Neural cell (in vitro differentiated cells): Measurements from ENCODE around the gene CABLES2.

Experiments
- CTCF ChIP-seq: fragments of 450-650 bp; IDR thresholded peaks from 2 replicates; pipeline ENCODE4 v1.5.1; 2014; ENCODE audit warnings: antibody characterized with exemption, mild to moderate bottlenecking, moderate library complexity; ENCODE audit not compliant: poor library complexity, severe bottlenecking
- EP300 ChIP-seq: fragments of 450-650 bp; conservative IDR thresholded peaks from 2 replicates; pipeline ENCODE4 v1.6.1; 2014; ENCODE audit warnings: antibody characterized with exemption, mild to moderate bottlenecking, moderate library complexity; ENCODE audit not compliant: poor library complexity, severe bottlenecking
- EZH2 ChIP-seq: fragments of 200-600, 300-800 bp; shearing (Covaris generic), sonication (generic); IDR thresholded peaks from 2 replicates; pipeline ENCODE4 v1.6.1; 2014; ENCODE audit warnings: antibody characterized with exemption, low read length, borderline replicate concordance, mild to moderate bottlenecking; ENCODE audit not compliant: insufficient read depth, poor library complexity, severe bottlenecking
- POLR2AphosphoS5 ChIP-seq: IDR thresholded peaks from 2 replicates; pipeline ENCODE4 v1.6.1; 2012
- RAD21 ChIP-seq: fragments of 450-650 bp; conservative IDR thresholded peaks from 2 replicates; pipeline ENCODE4 v1.6.1; 2014; ENCODE audit warnings: antibody characterized with exemption, mild to moderate bottlenecking, moderate library complexity
- REST ChIP-seq: IDR thresholded peaks from 2 replicates; pipeline ENCODE4 v1.6.1; 2012; ENCODE audit warnings: borderline replicate concordance
- SMC3 ChIP-seq: fragments of 450-650 bp; conservative IDR thresholded peaks from 2 replicates; pipeline ENCODE4 v1.6.1; 2014; ENCODE audit warnings: antibody characterized with exemption, mild to moderate bottlenecking, moderate library complexity; ENCODE audit not compliant: poor library complexity
- TAF1 ChIP-seq: IDR thresholded peaks from 2 replicates; pipeline ENCODE4 v1.6.1; 2012; ENCODE audit warnings: low read depth

- TF ChIP-seq CTCF = no peak
- TF ChIP-seq REST = no peak
- TF ChIP-seq RAD21 = no peak
- no peak for TF ChIP-seq EZH2
- TF ChIP-seq TAF1 = no peak
- TF ChIP-seq POLR2AphosphoS5 = no peak
- no peak for TF ChIP-seq SMC3
- no peak for TF ChIP-seq EP300
These were observed 60.5 kb downstream of the CABLES2 start for GRCh38 chr20:62346398-62347150.
